ENCODE measurements around the gene PDCD5. TPM values are rescaled to one million over a fixed set of nuclear protein-coding genes. Genes with fewer than 3 reads are reported as not detected.

PDCD5 gene
- polyA plus RNA-seq, 1 of the 3 experiments (the other 2 are of a cell fraction), result 188 TPM

- no peaks in the 10 kb centered on the region for H4K20me1 ChIP-seq (ENCODE audit: insufficient read depth)
- ChIA-PET POLR2A (no interaction called here), CTCF (interaction anchor here (1.7 kb wide), 1 partner anchor 24 kb away, joined by 8 read pairs; no protein-coding TSS in a partner anchor)
These were observed 43.4 kb downstream of the PDCD5 start for GRCh38 chr19:32624410-32624809.

More at GRCh38 chr19:32624410-32624809, 43.4 kb downstream of the PDCD5 start:
- Histone ChIP-seq H3K27me3 (ENCODE audit: insufficient read depth) (no peaks in the 10 kb centered on the region), H3K4me3 (ENCODE audit: low read depth in 2 of 2, low read length in 1 of 2) (no peak overlapping the region), H3K79me2 (ENCODE audit: insufficient read depth) (no peaks in the 10 kb centered on the region), H3K27ac (ENCODE audit: low read depth in 2 of 2, low read length in 1 of 2) (no peak overlapping the region), H3F3A (replicated peaks; ENCODE audit: insufficient read depth) (no peaks in the 10 kb centered on the region), H3K9me2 (no peaks in the 10 kb centered on the region), H3K9me3 (no peaks in the 10 kb centered on the region), H3K4me1 (ENCODE audit: control insufficient read depth in 1 of 2, insufficient read depth in 2 of 2, low read depth in 1 of 2, low read length in 1 of 2) (peaks cover 0 to 11% of the 10 kb centered on the region in 2 experiments; a peak in 1 of 4 replicates), H3K36me3 (replicated peaks in 1 of 2; ENCODE audit: control insufficient read depth in 1 of 2, insufficient read depth in 2 of 2, low read length in 1 of 2) (peaks cover 22 to 25% of the 10 kb centered on the region in 2 experiments), H3K9ac (no peak overlapping the region), H2AFZ (ENCODE audit: low read depth) (no peak overlapping the region), H3K4me2 (no peak overlapping the region)
- TF ChIP-seq RAD21 (IDR thresholded peaks at IDR 0.05; ENCODE audit: low read length) (no peak), TAF1 (IDR thresholded peaks at IDR 0.05; ENCODE audit: borderline replicate concordance, low read depth, low read length) (no peak), MEF2A (IDR thresholded peaks at IDR 0.05; ENCODE audit: borderline replicate concordance, low read depth) (no peak), REST (IDR thresholded peaks at IDR 0.05; ENCODE audit: low read depth, low read length) (no peak), ELF1 (IDR thresholded peaks at IDR 0.05) (no peak), SMC3 (IDR thresholded peaks at IDR 0.05; ENCODE audit: low read depth, low read length) (no peak), USF2 (IDR thresholded peaks at IDR 0.05; ENCODE audit: borderline replicate concordance, low read depth, low read length) (no peak), GABPA (IDR thresholded peaks at IDR 0.05; ENCODE audit: low read depth) (no peak), RFX5 (IDR thresholded peaks at IDR 0.05; ENCODE audit: low read length) (no peak), CTCF (IDR thresholded peaks at IDR 0.05) (no peak), MXI1 (IDR thresholded peaks at IDR 0.05; ENCODE audit: low read depth, low read length) (no peak)
- no peak for DNase-seq
- WGBS (ENCODE audit: low lambda C conversion rate), result 96% methylated on average over 6 of the region's 6 CpGs
